GM21528 (cell line): ENCODE measurements around the gene ANKFN1.
"Not testable (repeated sequence)": the region's sequence is repeated elsewhere in the genome, so short reads cannot be mapped to it uniquely, and the experiment has no call there.

Experiments used
- ATAC-seq: cut with Tn5 transposase; IDR thresholded peaks from one replicate; pipeline ENCODE4 v1.9.1; 2021; ENCODE audit warnings: mild to moderate bottlenecking, moderate library complexity; ENCODE audit not compliant: unreplicated experiment, low FRiP score

The ANKFN1 gene

GRCh38 chr17:56317351-56318208 is 164.3 kb downstream of the ANKFN1 start:
- ATAC-seq = no peak

GRCh38 chr17:56319531-56319930 is 166.3 kb downstream of the ANKFN1 start:
- ATAC-seq = no peak

- no peak for ATAC-seq
These were observed 167.2 kb downstream of the ANKFN1 start for GRCh38 chr17:56320443-56320842.

GRCh38 chr17:56322991-56323390 is 169.7 kb downstream of the ANKFN1 start:
- ATAC-seq = no peak

- ATAC-seq = no peak
These were observed 171.4 kb downstream of the ANKFN1 start for GRCh38 chr17:56324676-56325075.

- ATAC-seq = no peak
These were observed 172.2 kb downstream of the ANKFN1 start for GRCh38 chr17:56325313-56326000.

- no peak for ATAC-seq
These were observed 172.7 kb downstream of the ANKFN1 start for GRCh38 chr17:56326001-56326359.

- no peak for ATAC-seq
These were observed 194.4 kb downstream of the ANKFN1 start for GRCh38 chr17:56347639-56348038.

- ATAC-seq = no peak
These were observed 197.3 kb downstream of the ANKFN1 start for GRCh38 chr17:56350592-56350991.

- ATAC-seq = no peak
These were observed 198.4 kb downstream of the ANKFN1 start for GRCh38 chr17:56351675-56352074.

GRCh38 chr17:56358651-56359050 is 205.4 kb downstream of the ANKFN1 start:
- no peak for ATAC-seq

GRCh38 chr17:56359518-56359917 is 206.2 kb downstream of the ANKFN1 start:
- no peak for ATAC-seq

- ATAC-seq = no peak
These were observed 214.1 kb downstream of the ANKFN1 start for GRCh38 chr17:56367366-56367765.

- no peak for ATAC-seq
These were observed 220.9 kb downstream of the ANKFN1 start for GRCh38 chr17:56373981-56374833.

- no peak for ATAC-seq
These were observed 236.1 kb downstream of the ANKFN1 start for GRCh38 chr17:56389356-56389755.

- ATAC-seq = no peak
These were observed 239.0 kb downstream of the ANKFN1 start for GRCh38 chr17:56392321-56392720.

GRCh38 chr17:56393156-56393555 is 239.9 kb downstream of the ANKFN1 start:
- no peak for ATAC-seq

GRCh38 chr17:56395787-56396186 is 242.5 kb downstream of the ANKFN1 start:
- no peak for ATAC-seq

GRCh38 chr17:56407086-56407485 is 253.8 kb downstream of the ANKFN1 start:
- no peak for ATAC-seq

- not testable (repeated sequence) for ATAC-seq
These were observed 259.1 kb downstream of the ANKFN1 start for GRCh38 chr17:56412356-56412755.
